HG03439 (cell line): ENCODE measurements around the gene CNGA2.
"Not testable (repeated sequence)": the region's sequence is repeated elsewhere in the genome, so short reads cannot be mapped to it uniquely, and the experiment has no call there.

Experiments used
- ATAC-seq: cut with Tn5 transposase; IDR thresholded peaks from one replicate; pipeline ENCODE4 v1.9.1; 2021; ENCODE audit warnings: mild to moderate bottlenecking, moderate library complexity; ENCODE audit not compliant: unreplicated experiment

CNGA2 gene

GRCh38 chrX:151734446-151734845 is at the start of gene CNGA2:
TSS of gene CNGA2 (plus strand) at chrX:151734746. CDS start at chrX:151738484, 3,738 bp downstream.
- no peak for ATAC-seq

- ATAC-seq: no peak
Measured at GRCh38 chrX:151687635-151688034, 46.9 kb upstream of the CNGA2 start.

- ATAC-seq: no peak
Measured at GRCh38 chrX:151688695-151689094, 45.9 kb upstream of the CNGA2 start.

- no peak for ATAC-seq
Measured at GRCh38 chrX:151692825-151693224, 41.7 kb upstream of the CNGA2 start.

GRCh38 chrX:151694121-151694520 is 40.4 kb upstream of the CNGA2 start:
- ATAC-seq: no peak

GRCh38 chrX:151694661-151695582 is 39.6 kb upstream of the CNGA2 start, which contains the start of gene PRRG3:
TSS of gene PRRG3 (plus strand) at chrX:151695458. CDS start at chrX:151698815, 3,357 bp downstream.
- ATAC-seq: no peak

- no peak for ATAC-seq
Measured at GRCh38 chrX:151695583-151696340, 38.8 kb upstream of the CNGA2 start.

- not testable (repeated sequence) for ATAC-seq
Measured at GRCh38 chrX:151697082-151697481, 37.5 kb upstream of the CNGA2 start.

- no peak for ATAC-seq
Measured at GRCh38 chrX:151697522-151697921, 37.0 kb upstream of the CNGA2 start.

- no peak for ATAC-seq
Measured at GRCh38 chrX:151698485-151698884, 36.1 kb upstream of the CNGA2 start.

GRCh38 chrX:151699746-151700145 is 34.8 kb upstream of the CNGA2 start:
- ATAC-seq: no peak

GRCh38 chrX:151700581-151700980 is 34.0 kb upstream of the CNGA2 start:
- ATAC-seq: no peak

GRCh38 chrX:151701071-151701470 is 33.5 kb upstream of the CNGA2 start:
- ATAC-seq: no peak

GRCh38 chrX:151701531-151701930 is 33.0 kb upstream of the CNGA2 start:
- no peak for ATAC-seq

- no peak for ATAC-seq
Measured at GRCh38 chrX:151702026-151702714, 32.4 kb upstream of the CNGA2 start.

- no peak for ATAC-seq
Measured at GRCh38 chrX:151702741-151703340, 31.7 kb upstream of the CNGA2 start.

GRCh38 chrX:151703487-151703886 is 31.1 kb upstream of the CNGA2 start:
- ATAC-seq: no peak

- ATAC-seq: no peak
Measured at GRCh38 chrX:151704041-151704663, 30.4 kb upstream of the CNGA2 start.

GRCh38 chrX:151708821-151709220 is 25.7 kb upstream of the CNGA2 start:
- no peak for ATAC-seq

- no peak for ATAC-seq
Measured at GRCh38 chrX:151710457-151710856, 24.1 kb upstream of the CNGA2 start.
